Breast epithelium (tissue), 4 donors: ENCODE results near the gene TPD52L2. TPM values are rescaled to one million over a fixed set of nuclear protein-coding genes. Genes with fewer than 3 reads are reported as not detected.

Experiments
- DNase-seq, 2 donors: peaks; one replicate each; pipeline ENCODE4 v3.0.0-alpha.2; 2019; ENCODE audit warnings: low spot score in 2 of 2
- H3K27ac ChIP-seq, 2 donors: fragments of 200-600 bp; sonication (generic) in 1 of 2; one replicate each; pipeline ENCODE4 v1.5.1; 2016 to 2019; ENCODE audit warnings: mild to moderate bottlenecking in 1 of 2
- H3K27me3 ChIP-seq, 2 donors: fragments of 200-600 bp; sonication (generic) in 1 of 2; one replicate each; pipeline versions ENCODE4 v1.5.1 to v1.6.0; 2017 to 2019; ENCODE audit warnings: control low read depth in 1 of 2, mild to moderate bottlenecking in 1 of 2
- H3K36me3 ChIP-seq: fragments of 200-600 bp; one replicate; pipeline ENCODE4 v1.5.1; 2019
- H3K4me1 ChIP-seq, 2 donors: fragments of 200-600 bp; sonication (generic); one replicate each; pipeline ENCODE4 v1.5.1; 2016 to 2019; ENCODE audit warnings: control low read depth in 1 of 2
- H3K4me3 ChIP-seq, 3 donors: fragments of 200-600 bp; sonication (generic); 1 replicate in 2 of 3; 2 replicates in 1 of 3; pipeline ENCODE4 v1.5.1; 2016 to 2019; ENCODE audit warnings: mild to moderate bottlenecking in 3 of 3, moderate library complexity in 2 of 3
- H3K9me3 ChIP-seq, 2 donors: fragments of 200-600 bp; sonication (generic) in 1 of 2; one replicate each; pipeline ENCODE4 v1.5.1; 2016 to 2019; ENCODE audit warnings: control low read depth in 1 of 2
- POLR2A ChIP-seq: fragments of 450-650 bp; IDR thresholded peaks from one replicate; pipeline ENCODE4 v1.6.1; 2016; ENCODE audit warnings: antibody characterized with exemption, mild to moderate bottlenecking, moderate library complexity
- POLR2AphosphoS5 ChIP-seq, 3 donors: sonication (generic); formaldehyde crosslinking; IDR thresholded peaks; one replicate each; pipeline ENCODE4 v1.6.1; 2017; ENCODE audit warnings: antibody characterized with exemption in 3 of 3
- intact Hi-C: fragments of 100-400 bp; cut with DNase I; formaldehyde crosslinking; loops from one replicate; pipeline ENCODE4 v1.15.1; 2023; ENCODE audit warnings: low total_unique reads
- total RNA-seq, 3 donors: library from RNA; depleted of rRNA; stranded (reverse); fragments of >200 nt; gene quantifications; one replicate each; pipeline ENCODE4 v1.1.0, GENCODE V29; 2016
- TF ChIP-seq, protein P1 (sequence below), 3 donors: fragments of 450-650 bp; IDR thresholded peaks; one replicate each; pipeline ENCODE4 v1.5.1; 2016 to 2017; ENCODE audit warnings: antibody characterized with exemption in 3 of 3, mild to moderate bottlenecking in 3 of 3, moderate library complexity in 3 of 3

The TPD52L2 gene
- total RNA-seq, 3 donors from 2014 or later = 75.1 to 146 (median 84.2) TPM

GRCh38 chr20:63831646-63831992, 33.5 kb upstream of the TPD52L2 start:
- Histone ChIP-seq H3K27ac (peak overlapping the region; percentile 48 to 87), H3K36me3 (no peaks in the 10 kb centered on the region), H3K4me1 (peaks cover 8 to 16% of the 10 kb centered on the region in 2 donors), H3K9me3 (no peaks in the 10 kb centered on the region), H3K27me3 (no peaks in the 10 kb centered on the region), H3K4me3 (peak overlapping the region; percentile 47 to 98 (median 71))
- no peak for DNase-seq
- intact Hi-C loops = no loop called here
- no peak for TF ChIP-seq POLR2AphosphoS5 (IDR thresholded peaks at IDR 0.05)
- TF ChIP-seq, protein P1, sequence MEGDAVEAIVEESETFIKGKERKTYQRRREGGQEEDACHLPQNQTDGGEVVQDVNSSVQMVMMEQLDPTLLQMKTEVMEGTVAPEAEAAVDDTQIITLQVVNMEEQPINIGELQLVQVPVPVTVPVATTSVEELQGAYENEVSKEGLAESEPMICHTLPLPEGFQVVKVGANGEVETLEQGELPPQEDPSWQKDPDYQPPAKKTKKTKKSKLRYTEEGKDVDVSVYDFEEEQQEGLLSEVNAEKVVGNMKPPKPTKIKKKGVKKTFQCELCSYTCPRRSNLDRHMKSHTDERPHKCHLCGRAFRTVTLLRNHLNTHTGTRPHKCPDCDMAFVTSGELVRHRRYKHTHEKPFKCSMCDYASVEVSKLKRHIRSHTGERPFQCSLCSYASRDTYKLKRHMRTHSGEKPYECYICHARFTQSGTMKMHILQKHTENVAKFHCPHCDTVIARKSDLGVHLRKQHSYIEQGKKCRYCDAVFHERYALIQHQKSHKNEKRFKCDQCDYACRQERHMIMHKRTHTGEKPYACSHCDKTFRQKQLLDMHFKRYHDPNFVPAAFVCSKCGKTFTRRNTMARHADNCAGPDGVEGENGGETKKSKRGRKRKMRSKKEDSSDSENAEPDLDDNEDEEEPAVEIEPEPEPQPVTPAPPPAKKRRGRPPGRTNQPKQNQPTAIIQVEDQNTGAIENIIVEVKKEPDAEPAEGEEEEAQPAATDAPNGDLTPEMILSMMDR (IDR thresholded peaks at IDR 0.05) = no peak
- TF ChIP-seq POLR2A = no peak

DNA sequence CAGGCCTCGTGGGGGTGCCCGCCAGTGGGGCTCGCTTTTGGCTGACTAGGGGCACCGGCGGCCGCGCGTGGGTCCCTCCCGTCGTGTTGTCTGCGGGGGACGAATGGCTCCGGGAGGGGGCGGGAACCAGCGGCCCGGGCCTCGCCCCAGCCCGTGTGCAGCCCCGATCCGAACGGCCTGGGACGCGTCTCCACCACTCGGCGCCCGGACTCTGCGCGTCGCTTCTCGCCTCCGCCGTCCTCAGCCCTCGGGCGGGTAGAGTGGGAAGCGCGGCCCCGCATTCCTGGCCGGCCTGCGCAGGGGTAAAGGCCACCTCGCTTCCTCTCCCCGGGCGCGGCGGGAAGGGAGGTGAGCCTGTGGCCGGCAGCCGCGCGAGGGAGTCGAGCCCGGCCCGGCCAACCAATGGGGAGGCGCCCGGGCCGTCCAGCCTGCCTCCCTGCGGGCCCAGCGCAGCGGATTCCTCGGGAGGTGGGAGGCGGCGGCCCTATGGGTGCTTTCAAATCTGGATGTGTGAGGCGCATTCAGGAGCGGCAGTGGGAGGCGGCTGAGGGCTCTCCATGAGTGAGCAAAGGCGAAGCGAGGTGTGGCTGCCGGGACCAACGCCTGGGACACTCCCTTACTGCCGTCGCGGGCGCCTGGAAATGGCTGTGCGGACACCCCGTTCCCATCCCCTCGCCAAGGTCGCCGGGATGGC, 32.9 kb upstream of the TPD52L2 start:
- Histone ChIP-seq H3K27ac (peak overlapping the region; percentile 48 to 87), H3K4me1 (peaks cover 8 to 16% of the 10 kb centered on the region in 2 donors), H3K36me3 (no peaks in the 10 kb centered on the region), H3K27me3 (no peaks in the 10 kb centered on the region), H3K9me3 (no peaks in the 10 kb centered on the region), H3K4me3 (peak overlapping the region; percentile 47 to 98 (median 71))
- DNase-seq = no peak
- intact Hi-C loops = no loop called here
- TF ChIP-seq, protein P1 (IDR thresholded peaks at IDR 0.05) = no peak
- TF ChIP-seq POLR2AphosphoS5 (IDR thresholded peaks at IDR 0.05) (no peak), POLR2A (no peak)

- Histone ChIP-seq H3K4me3 (no peak overlapping the region), H3K4me1 (peaks cover 8 to 16% of the 10 kb centered on the region in 2 donors), H3K27ac (peak overlapping the region; percentile 80 to 94), H3K27me3 (no peaks in the 10 kb centered on the region), H3K36me3 (no peaks in the 10 kb centered on the region), H3K9me3 (no peaks in the 10 kb centered on the region)
- TF ChIP-seq POLR2A = no peak
- no peak for TF ChIP-seq POLR2AphosphoS5 (IDR thresholded peaks at IDR 0.05)
- TF ChIP-seq, protein P1 (IDR thresholded peaks at IDR 0.05) = no peak
- DNase-seq = no peak
- intact Hi-C loops = no loop called here
Observed at GRCh38 chr20:63833776-63834490, 31.1 kb upstream of the TPD52L2 start.

DNA sequence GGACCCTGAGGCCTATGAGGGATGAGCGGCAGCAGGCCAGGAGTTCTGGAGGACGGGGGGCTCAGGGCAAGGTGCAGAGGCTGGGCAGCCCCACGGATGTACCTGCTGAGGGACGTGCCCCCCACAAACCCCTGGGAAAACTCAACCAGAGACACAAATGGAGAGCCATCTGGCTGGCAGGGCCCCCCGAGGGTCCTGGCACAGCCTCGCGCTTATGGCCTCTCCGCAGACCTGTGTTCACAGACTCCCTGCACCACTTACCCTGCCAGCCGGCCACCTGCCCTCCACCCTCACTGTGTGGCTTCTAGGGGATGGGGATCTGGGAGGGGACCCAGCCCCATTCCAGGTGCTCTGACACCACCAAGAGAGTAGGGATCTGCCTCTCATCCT, 30.6 kb upstream of the TPD52L2 start:
- peaks cover 8 to 16% of the 10 kb centered on the region in 2 donors for H3K4me1 ChIP-seq
- peak overlapping the region; percentile 80 to 94 for H3K27ac ChIP-seq
- no peak for DNase-seq
- TF ChIP-seq POLR2AphosphoS5 (IDR thresholded peaks at IDR 0.05) = no peak
- TF ChIP-seq, protein P1 (IDR thresholded peaks at IDR 0.05) = no peak
- no peaks in the 10 kb centered on the region for H3K36me3 ChIP-seq
- peak overlapping the region in 2 of 3 donors; percentile 19 to 47 for H3K4me3 ChIP-seq
- intact Hi-C loops = no loop called here
- no peaks in the 10 kb centered on the region for H3K27me3 ChIP-seq
- no peaks in the 10 kb centered on the region for H3K9me3 ChIP-seq
